OCI-LY1 (cell line): ENCODE data around the gene DROSHA.

Experiments
- H2AFZ ChIP-seq: fragments of 200-600 bp; sonication (generic), shearing (Covaris generic); 2 replicates; pipeline ENCODE4 v1.6.0; 2014; ENCODE audit warnings: antibody characterized with exemption, mild to moderate bottlenecking, low read length
- H3F3A ChIP-seq: fragments of 200-600 bp; sonication (generic), shearing (Covaris generic); 2 replicates; pipeline ENCODE4 v1.6.0; 2014; ENCODE audit warnings: mild to moderate bottlenecking, antibody characterized with exemption, low read length, moderate library complexity; ENCODE audit not compliant: insufficient read depth
- H3K27ac ChIP-seq: fragments of 200-600 bp; sonication (generic); 2 replicates; pipeline ENCODE4 v1.5.1; 2014; ENCODE audit warnings: low read length, mixed run types, mild to moderate bottlenecking, low read depth; ENCODE audit not compliant: poor library complexity, severe bottlenecking
- H3K27me3 ChIP-seq: fragments of 200-600 bp; sonication (generic); 2 replicates; pipeline ENCODE4 v1.6.0; 2014; ENCODE audit warnings: antibody characterized with exemption, mild to moderate bottlenecking, low read length, moderate library complexity; ENCODE audit not compliant: insufficient read depth
- H3K36me3 ChIP-seq: fragments of 200-600 bp; sonication (generic); 2 replicates; pipeline ENCODE4 v1.6.1; 2014; ENCODE audit warnings: mild to moderate bottlenecking, antibody characterized with exemption, low read length, moderate library complexity, mixed read lengths; ENCODE audit not compliant: insufficient read depth
- H3K4me1 ChIP-seq: fragments of 200-600 bp; sonication (generic); 2 replicates; pipeline ENCODE4 v1.5.1; 2014; ENCODE audit warnings: mild to moderate bottlenecking, low read length, moderate library complexity; ENCODE audit not compliant: insufficient read depth, severe bottlenecking
- H3K4me2 ChIP-seq: fragments of 200-600 bp; sonication (generic), shearing (Covaris generic); 2 replicates; pipeline ENCODE4 v1.6.1; 2014; ENCODE audit warnings: low read length
- H3K4me3 ChIP-seq: fragments of 200-600 bp; sonication (generic); 2 replicates; pipeline ENCODE4 v1.5.1; 2014; ENCODE audit warnings: low read length, low read depth, mild to moderate bottlenecking, mixed read lengths; ENCODE audit not compliant: poor library complexity, severe bottlenecking
- H3K79me2 ChIP-seq: fragments of 200-600 bp; shearing (Covaris generic); 2 replicates; pipeline ENCODE4 v1.6.1; 2016; ENCODE audit warnings: mixed run types, low read length, mixed read lengths; ENCODE audit not compliant: insufficient read depth
- H3K9ac ChIP-seq: fragments of 200-600 bp; sonication (generic), shearing (Covaris generic); 2 replicates; pipeline ENCODE4 v1.6.1; 2014; ENCODE audit warnings: mild to moderate bottlenecking, low read length, mixed read lengths
- H3K9me2 ChIP-seq: fragments of 200-600 bp; sonication (generic), shearing (Covaris generic); 2 replicates; pipeline ENCODE4 v1.6.1; 2014; ENCODE audit warnings: low read depth, mild to moderate bottlenecking, low read length, mixed read lengths
- H3K9me3 ChIP-seq: fragments of 200-600 bp; shearing (Covaris generic); 2 replicates; pipeline ENCODE4 v1.6.1; 2014; ENCODE audit warnings: low read length, mixed read lengths
- H4K20me1 ChIP-seq: fragments of 200-600 bp; sonication (generic), shearing (Covaris generic); 2 replicates; pipeline ENCODE4 v1.6.0; 2016; ENCODE audit warnings: mild to moderate bottlenecking, low read length; ENCODE audit not compliant: insufficient read depth
- CTCF ChIP-seq: fragments of 200-600 bp; sonication (generic), shearing (Covaris generic); IDR thresholded peaks from 2 replicates; pipeline ENCODE4 v1.5.1; 2017; ENCODE audit warnings: mild to moderate bottlenecking, antibody characterized with exemption, low read length, moderate library complexity, mixed read lengths
- EZH2 ChIP-seq: fragments of 200-600 bp; sonication (generic), shearing (Covaris generic); IDR thresholded peaks from 2 replicates; pipeline ENCODE4 v1.8.0; 2017; ENCODE audit warnings: borderline replicate concordance, mixed run types, mild to moderate bottlenecking, antibody characterized with exemption, low read length, moderate library complexity, mixed read lengths

The DROSHA gene

GRCh38 chr5:31496301-31496700, 35.6 kb downstream of the DROSHA start:
- no peaks in the 10 kb centered on the region for H3K9me2 ChIP-seq
- H3K36me3 ChIP-seq = peaks cover 92% of the 10 kb centered on the region
- no peaks in the 10 kb centered on the region for H3K79me2 ChIP-seq
- H3K27me3 ChIP-seq = no peaks in the 10 kb centered on the region
- H3K4me1 ChIP-seq = no peaks in the 10 kb centered on the region
- H3K27ac ChIP-seq = no peak overlapping the region
- no peaks in the 10 kb centered on the region for H3K9me3 ChIP-seq
- no peak overlapping the region for H2AFZ ChIP-seq
- no peak overlapping the region for H3K4me2 ChIP-seq
- no peaks in the 10 kb centered on the region for H4K20me1 ChIP-seq
- H3K4me3 ChIP-seq = no peak overlapping the region
- TF ChIP-seq EZH2 (no peak), CTCF (no peak)
- H3F3A ChIP-seq = no peaks in the 10 kb centered on the region
- H3K9ac ChIP-seq = no peak overlapping the region

- no peaks in the 10 kb centered on the region for H3F3A ChIP-seq
- no peaks in the 10 kb centered on the region for H3K79me2 ChIP-seq
- H3K27me3 ChIP-seq = no peaks in the 10 kb centered on the region
- no peaks in the 10 kb centered on the region for H4K20me1 ChIP-seq
- H3K27ac ChIP-seq = no peak overlapping the region
- no peak overlapping the region for H3K4me2 ChIP-seq
- peaks cover 91% of the 10 kb centered on the region for H3K36me3 ChIP-seq
- no peak for TF ChIP-seq CTCF
- no peak overlapping the region for H3K9ac ChIP-seq
- H2AFZ ChIP-seq = no peak overlapping the region
- H3K9me3 ChIP-seq = no peaks in the 10 kb centered on the region
- H3K4me3 ChIP-seq = no peak overlapping the region
- H3K9me2 ChIP-seq = no peaks in the 10 kb centered on the region
- no peaks in the 10 kb centered on the region for H3K4me1 ChIP-seq
Measured at GRCh38 chr5:31495336-31495735, 36.6 kb downstream of the DROSHA start.

GRCh38 chr5:31492869-31493268, 39.0 kb downstream of the DROSHA start:
- no peaks in the 10 kb centered on the region for H3K27me3 ChIP-seq
- no peak for TF ChIP-seq CTCF
- TF ChIP-seq EZH2 = no peak
- no peaks in the 10 kb centered on the region for H3F3A ChIP-seq
- H3K27ac ChIP-seq = no peak overlapping the region
- H3K4me2 ChIP-seq = no peak overlapping the region
- no peaks in the 10 kb centered on the region for H3K4me1 ChIP-seq
- H3K9ac ChIP-seq = no peak overlapping the region
- no peak overlapping the region for H2AFZ ChIP-seq
- H3K36me3 ChIP-seq = peaks cover 88% of the 10 kb centered on the region
- no peaks in the 10 kb centered on the region for H3K79me2 ChIP-seq
- no peaks in the 10 kb centered on the region for H3K9me2 ChIP-seq
- H4K20me1 ChIP-seq = no peaks in the 10 kb centered on the region
- H3K4me3 ChIP-seq = no peak overlapping the region
- no peaks in the 10 kb centered on the region for H3K9me3 ChIP-seq
